Panc1 (cell line): Measurements from ENCODE around the gene TULP4. TPM values are rescaled to one million over a fixed set of nuclear protein-coding genes. Genes with fewer than 3 reads are reported as not detected.

Experiments
- ATAC-seq: fragments of 200-7000 bp; cut with Tn5 transposase; 2 replicates; pipeline ENCODE4 v1.9.1; 2020; ENCODE audit warnings: mild to moderate bottlenecking, moderate library complexity
- BruUV-seq: library from RNA; stranded (reverse); fragments of 400-500 nt; replicated peaks from 2 replicates; lab custom pipeline; 2021; lab: Mats Ljungman, UMichigan
- CTCF ChIA-PET: fragments of 300-600 bp; sonication (Branson Sonifier 250); formaldehyde crosslinking; loops from one replicate; lab custom pipeline; 2022; ENCODE audit warnings: antibody characterized with exemption; lab: Charles Lee
- POLR2A ChIA-PET: fragments of 300-600 bp; sonication (Branson Sonifier 250); formaldehyde crosslinking; loops from one replicate; lab custom pipeline; 2022; ENCODE audit warnings: antibody characterized with exemption; lab: Charles Lee
- DNase-seq: peaks from one replicate; pipeline ENCODE4 v3.0.0-alpha.2; 2010; ENCODE audit warnings: low read depth, low spot score
- H3K27ac ChIP-seq: 2 replicates; pipeline ENCODE4 v1.5.1; 2011; ENCODE audit warnings: mild to moderate bottlenecking, low read length, inconsistent platforms
- H3K27me3 ChIP-seq: fragments of 200-500 bp; sonication (Bioruptor generic); 2 replicates; pipeline ENCODE4 v1.6.0; 2014; ENCODE audit warnings: low read length, inconsistent platforms; ENCODE audit not compliant: control insufficient read depth, insufficient read depth
- H3K36me3 ChIP-seq: fragments of 200-500 bp; sonication (Bioruptor generic); 2 replicates; pipeline ENCODE4 v1.5.1; 2014; ENCODE audit warnings: inconsistent platforms, mild to moderate bottlenecking, low read length, moderate library complexity; ENCODE audit not compliant: control insufficient read depth, insufficient read depth
- H3K4me1 ChIP-seq: 2 replicates; pipeline ENCODE4 v1.5.1; 2011; ENCODE audit warnings: inconsistent platforms, mild to moderate bottlenecking, low read length, moderate library complexity; ENCODE audit not compliant: control insufficient read depth, insufficient read depth
- H3K4me3 ChIP-seq, 2 experiments: 2 replicates each; pipeline ENCODE4 v1.5.1; 2011 to 2012; ENCODE audit warnings: low read depth in 2 of 2, low read length in 2 of 2, mild to moderate bottlenecking in 2 of 2, inconsistent platforms in 1 of 2, moderate library complexity in 1 of 2
- H3K9me3 ChIP-seq: fragments of 200-500 bp; sonication (Bioruptor generic); 2 replicates; pipeline ENCODE4 v1.5.1; 2014; ENCODE audit warnings: low read depth, mild to moderate bottlenecking, inconsistent platforms, low read length, moderate library complexity; ENCODE audit not compliant: control insufficient read depth, insufficient read depth
- CTCF ChIP-seq: fragments of 450-650 bp; IDR thresholded peaks from 2 replicates; pipeline ENCODE4 v1.5.1; 2017; ENCODE audit warnings: mild to moderate bottlenecking
- POLR2AphosphoS5 ChIP-seq: IDR thresholded peaks from 2 replicates; pipeline ENCODE4 v1.6.1; 2012; ENCODE audit warnings: mild to moderate bottlenecking, low read depth, low read length, moderate library complexity
- REST ChIP-seq, 2 experiments: IDR thresholded peaks; 2 replicates each; pipeline ENCODE4 v1.6.1; 2011 to 2012; ENCODE audit warnings: low read depth in 2 of 2, control low read depth in 1 of 2, low read length in 1 of 2, mild to moderate bottlenecking in 1 of 2, moderate library complexity in 1 of 2; ENCODE audit not compliant: insufficient read depth in 1 of 2
- SIN3A ChIP-seq: IDR thresholded peaks from 2 replicates; pipeline ENCODE4 v1.6.1; 2012; ENCODE audit warnings: low read depth, mild to moderate bottlenecking, low read length, moderate library complexity, borderline replicate concordance; ENCODE audit not compliant: insufficient read depth
- TCF7L2 ChIP-seq: IDR thresholded peaks from 2 replicates; pipeline ENCODE4 v1.6.1; 2011; ENCODE audit warnings: mild to moderate bottlenecking, low read depth, low read length, inconsistent platforms
- in situ Hi-C: cut with HindIII; loops from 2 replicates; pipeline ENCODE4 v1.10.0; 2016; ENCODE audit warnings: low sequenced_read_pairs, low pct_unique_long_range_greater_than_20kb
- intact Hi-C: fragments of 100-400 bp; cut with micrococcal nuclease; formaldehyde crosslinking; loops from one replicate; pipeline ENCODE4 v1.10.0; 2022; ENCODE audit not compliant: unreplicated experiment
- total RNA-seq: library from RNA; stranded (reverse); gene quantifications from one replicate; pipeline ENCODE4 v1.2.1, GENCODE V29; 2021; ENCODE audit not compliant: unreplicated experiment

Gene TULP4
- total RNA-seq, 1 experiment from 2014 or later: 105 TPM

- Histone ChIP-seq H3K36me3 (no peaks in the 10 kb centered on the region; the same call in 1 of the 2 replicates), H3K4me3 (no peak overlapping the region), H3K27ac (no peak overlapping the region), H3K9me3 (no peaks in the 10 kb centered on the region; the same call in 1 of the 2 replicates), H3K27me3 (no peaks in the 10 kb centered on the region), H3K4me1 (no peaks in the 10 kb centered on the region; the same call in none of the 2 replicates)
- ChIA-PET CTCF (no interaction called here), POLR2A (no interaction called here)
- DNase-seq (no peak), ATAC-seq (no peak)
- in situ Hi-C loops: no loop called here
- TF ChIP-seq SIN3A (no peak), TCF7L2 (no peak), CTCF (no peak), POLR2AphosphoS5 (no peak), REST (IDR thresholded peaks at IDR 0.05; ENCODE audit: insufficient read depth in 1 of 2, low read depth in 2 of 2, low read length in 1 of 2) (no peak)
- no TSS peak for BruUV-seq
- intact Hi-C loops: no loop called here
Observed at GRCh38 chr6:158290040-158290439, 22.2 kb upstream of the TULP4 start.

- in situ Hi-C loops: no loop called here
- POLR2A ChIA-PET: no interaction called here
- H3K27ac ChIP-seq: no peak overlapping the region
- no peak overlapping the region for H3K4me3 ChIP-seq
- ATAC-seq (no peak), DNase-seq (no peak)
- no peaks in the 10 kb centered on the region for H3K27me3 ChIP-seq
- peaks cover 2% of the 10 kb centered on the region; the same call in 1 of the 2 replicates for H3K9me3 ChIP-seq
- CTCF ChIA-PET: no interaction called here
- TF ChIP-seq TCF7L2 (no peak), SIN3A (no peak), CTCF (no peak), REST (IDR thresholded peaks at IDR 0.05; ENCODE audit: insufficient read depth in 1 of 2, low read depth in 2 of 2, low read length in 1 of 2) (no peak), POLR2AphosphoS5 (no peak)
- BruUV-seq: no TSS peak
- intact Hi-C loops: no loop called here
- H3K4me1 ChIP-seq: no peaks in the 10 kb centered on the region; the same call in none of the 2 replicates
- H3K36me3 ChIP-seq: no peaks in the 10 kb centered on the region; the same call in 1 of the 2 replicates
Observed at GRCh38 chr6:158290659-158291058, 21.6 kb upstream of the TULP4 start.
